ENCODE measurements around the gene CTNNA2. TPM values are rescaled to one million over a fixed set of nuclear protein-coding genes. Genes with fewer than 3 reads are reported as not detected.

Gene CTNNA2
- total RNA-seq, 4 donors from 2014 or later: 0.19 TPM; not detected in 3

DNA sequence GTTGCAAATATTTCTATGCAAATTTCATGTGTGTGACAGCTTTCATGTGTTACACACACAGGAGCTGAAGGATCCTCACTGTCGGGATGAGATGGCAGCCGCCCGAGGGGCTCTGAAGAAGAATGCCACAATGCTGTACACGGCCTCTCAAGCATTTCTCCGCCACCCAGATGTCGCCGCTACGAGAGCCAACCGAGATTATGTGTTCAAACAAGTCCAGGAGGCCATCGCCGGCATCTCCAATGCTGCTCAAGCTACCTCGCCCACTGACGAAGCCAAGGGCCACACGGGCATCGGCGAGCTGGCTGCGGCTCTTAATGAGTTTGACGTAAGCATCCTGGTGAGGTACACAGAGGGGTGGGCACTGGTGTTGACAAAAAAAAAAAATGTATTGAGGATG lies 361.2 kb downstream of the CTNNA2 start:
- TF ChIP-seq, protein P1, sequence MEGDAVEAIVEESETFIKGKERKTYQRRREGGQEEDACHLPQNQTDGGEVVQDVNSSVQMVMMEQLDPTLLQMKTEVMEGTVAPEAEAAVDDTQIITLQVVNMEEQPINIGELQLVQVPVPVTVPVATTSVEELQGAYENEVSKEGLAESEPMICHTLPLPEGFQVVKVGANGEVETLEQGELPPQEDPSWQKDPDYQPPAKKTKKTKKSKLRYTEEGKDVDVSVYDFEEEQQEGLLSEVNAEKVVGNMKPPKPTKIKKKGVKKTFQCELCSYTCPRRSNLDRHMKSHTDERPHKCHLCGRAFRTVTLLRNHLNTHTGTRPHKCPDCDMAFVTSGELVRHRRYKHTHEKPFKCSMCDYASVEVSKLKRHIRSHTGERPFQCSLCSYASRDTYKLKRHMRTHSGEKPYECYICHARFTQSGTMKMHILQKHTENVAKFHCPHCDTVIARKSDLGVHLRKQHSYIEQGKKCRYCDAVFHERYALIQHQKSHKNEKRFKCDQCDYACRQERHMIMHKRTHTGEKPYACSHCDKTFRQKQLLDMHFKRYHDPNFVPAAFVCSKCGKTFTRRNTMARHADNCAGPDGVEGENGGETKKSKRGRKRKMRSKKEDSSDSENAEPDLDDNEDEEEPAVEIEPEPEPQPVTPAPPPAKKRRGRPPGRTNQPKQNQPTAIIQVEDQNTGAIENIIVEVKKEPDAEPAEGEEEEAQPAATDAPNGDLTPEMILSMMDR (IDR thresholded peaks at IDR 0.05): no peak
- no peak for DNase-seq (ENCODE audit: low spot score)
- ATAC-seq (ENCODE audit: low FRiP score): no peak

GRCh38 chr2:79876430-79876829 lies 363.6 kb downstream of the CTNNA2 start:
- DNase-seq (ENCODE audit: low spot score) (no peak), ATAC-seq (ENCODE audit: low FRiP score) (no peak)
- TF ChIP-seq, protein P1 (IDR thresholded peaks at IDR 0.05): no peak

DNA sequence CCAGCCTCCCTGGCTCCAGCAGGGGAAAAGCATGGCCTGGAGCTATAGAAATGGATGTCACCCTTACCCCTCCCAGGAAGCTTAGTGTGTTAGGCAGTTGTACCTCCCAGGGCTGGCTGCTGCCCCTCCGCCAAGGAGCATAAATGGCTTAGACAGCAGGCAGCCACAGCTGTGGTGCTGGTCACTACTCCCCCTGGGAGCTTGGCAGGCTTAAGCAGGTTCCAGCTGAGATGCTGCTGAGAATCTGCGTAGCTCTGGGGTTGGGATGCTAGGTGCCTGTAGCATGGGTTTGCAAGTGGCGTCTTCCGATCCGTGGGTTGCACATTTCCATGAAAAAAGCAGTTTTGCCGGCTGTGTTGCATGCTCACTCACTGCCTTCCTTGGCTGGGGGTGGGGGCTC lies 369.7 kb downstream of the CTNNA2 start:
- TF ChIP-seq, protein P1 (IDR thresholded peaks at IDR 0.05): no peak
- no peak for DNase-seq (ENCODE audit: low spot score)
- ATAC-seq (ENCODE audit: low FRiP score): no peak

DNA sequence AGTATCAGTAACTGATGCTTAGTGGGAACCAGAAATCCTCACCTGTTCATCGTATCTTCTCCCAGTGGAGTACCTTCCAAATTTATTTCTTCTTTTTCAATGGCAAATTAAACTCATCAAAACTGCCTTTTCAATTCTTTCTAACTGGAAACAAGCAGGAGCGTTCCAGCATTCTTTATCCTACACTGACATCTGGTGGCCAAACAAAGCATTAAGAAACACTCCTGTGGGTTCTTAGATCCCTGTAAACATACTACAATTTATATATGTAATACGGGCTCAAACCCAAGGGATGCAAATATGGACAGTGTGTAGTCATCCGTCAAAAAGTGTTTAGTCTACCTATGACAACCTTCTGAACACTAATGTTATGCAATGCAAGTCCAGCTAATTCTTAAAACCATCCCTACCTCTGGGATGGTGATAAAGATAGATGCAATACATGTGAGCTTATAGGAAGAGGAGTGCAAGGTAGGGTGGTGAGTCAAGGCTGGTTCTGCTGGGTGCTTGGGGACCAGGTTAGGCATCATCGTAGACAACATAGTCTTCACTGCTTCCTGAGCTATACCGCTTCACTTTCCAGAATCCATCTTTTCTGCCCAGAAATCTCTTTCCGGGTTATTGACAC lies 375.0 kb downstream of the CTNNA2 start:
- no peak for DNase-seq (ENCODE audit: low spot score)
- TF ChIP-seq, protein P1 (IDR thresholded peaks at IDR 0.05): no peak
- ATAC-seq (ENCODE audit: low FRiP score): no peak

- TF ChIP-seq, protein P1 (IDR thresholded peaks at IDR 0.05): no peak
- no peak for DNase-seq (ENCODE audit: low spot score)
- no peak for ATAC-seq (ENCODE audit: low FRiP score)
These were observed 379.3 kb downstream of the CTNNA2 start for GRCh38 chr2:79892123-79892522.

GRCh38 chr2:79899196-79899595 lies 386.3 kb downstream of the CTNNA2 start:
- ATAC-seq (ENCODE audit: low FRiP score) (no peak), DNase-seq (ENCODE audit: low spot score) (no peak)
- TF ChIP-seq, protein P1 (IDR thresholded peaks at IDR 0.05): no peak

DNA sequence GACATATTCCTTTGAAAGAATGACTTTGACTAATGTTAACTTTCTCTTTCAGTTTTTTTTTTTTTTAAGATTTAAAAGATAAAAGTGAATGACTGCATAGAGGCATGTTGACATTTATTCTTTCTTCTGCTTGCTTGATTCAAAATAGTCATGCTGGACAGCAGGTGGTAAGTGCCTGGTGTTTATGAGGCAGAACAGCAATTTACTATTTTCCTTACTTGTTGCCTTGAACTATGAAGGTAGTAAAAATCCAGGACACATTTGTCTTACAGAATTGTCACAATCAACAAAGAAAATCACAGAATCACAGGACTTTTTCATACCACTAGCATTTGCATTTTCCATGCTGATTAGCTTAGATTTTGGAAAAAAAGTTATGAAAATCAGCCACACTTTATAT lies 388.3 kb downstream of the CTNNA2 start:
- ATAC-seq (ENCODE audit: low FRiP score) (no peak), DNase-seq (ENCODE audit: low spot score) (no peak)
- TF ChIP-seq, protein P1 (IDR thresholded peaks at IDR 0.05): no peak

All from omental fat pad (tissue), 4 donors.